PC-3 (cell line): ENCODE results near the gene LIF. TPM values are rescaled to one million over a fixed set of nuclear protein-coding genes. Genes with fewer than 3 reads are reported as not detected.

Experiments used
- ATAC-seq: fragments of 200-7000 bp; cut with Tn5 transposase; 2 replicates; pipeline ENCODE4 v1.9.1; 2020; ENCODE audit warnings: mild to moderate bottlenecking, moderate library complexity
- BruUV-seq: library from RNA; stranded (reverse); fragments of 400-500 nt; replicated peaks from 2 replicates; lab custom pipeline; 2021; lab: Mats Ljungman, UMichigan
- CTCF ChIA-PET: fragments of 300-600 bp; sonication (Branson Sonifier 250); formaldehyde crosslinking; loops from one replicate; lab custom pipeline; 2022; ENCODE audit warnings: antibody characterized with exemption; lab: Charles Lee
- POLR2A ChIA-PET: fragments of 300-600 bp; sonication (Branson Sonifier 250); formaldehyde crosslinking; loops from one replicate; lab custom pipeline; 2022; ENCODE audit warnings: antibody characterized with exemption; ENCODE audit not compliant: unreplicated experiment; lab: Charles Lee
- DNase-seq: peaks from one replicate; pipeline ENCODE4 v3.0.0-alpha.2; 2015
- H2AFZ ChIP-seq: fragments of 300-600 bp; sonication (generic); 2 replicates; pipeline ENCODE4 v1.6.0; 2016; ENCODE audit warnings: antibody characterized with exemption, low read length
- H3F3A ChIP-seq: fragments of 300-600 bp; sonication (generic); one replicate; pipeline ENCODE4 v1.6.0; 2017; ENCODE audit warnings: antibody characterized with exemption, low read length, control low read depth, mild to moderate bottlenecking; ENCODE audit not compliant: unreplicated experiment
- H3K27ac ChIP-seq: fragments of 300-600 bp; sonication (generic); 2 replicates; pipeline ENCODE4 v1.5.1; 2016; ENCODE audit warnings: mild to moderate bottlenecking, low read length
- H3K27me3 ChIP-seq: fragments of 300-600 bp; sonication (generic); 2 replicates; pipeline ENCODE4 v1.6.1; 2016; ENCODE audit warnings: low read length, mixed read lengths
- H3K36me3 ChIP-seq: fragments of 300-600 bp; sonication (generic); 2 replicates; pipeline ENCODE4 v1.6.1; 2016; ENCODE audit warnings: low read depth, mixed run types, low read length, mixed read lengths
- H3K4me1 ChIP-seq: fragments of 300-600 bp; sonication (generic); 2 replicates; pipeline ENCODE4 v1.5.1; 2016; ENCODE audit warnings: low read length; ENCODE audit not compliant: insufficient read depth
- H3K4me2 ChIP-seq: fragments of 300-600 bp; sonication (generic); 2 replicates; pipeline ENCODE4 v1.6.0; 2016; ENCODE audit warnings: low read length
- H3K4me3 ChIP-seq: fragments of 300-600 bp; sonication (generic); 2 replicates; pipeline ENCODE4 v1.5.1; 2016; ENCODE audit warnings: mild to moderate bottlenecking, low read length, mixed read lengths
- H3K79me2 ChIP-seq: fragments of 300-600 bp; sonication (generic); 2 replicates; pipeline ENCODE4 v1.6.1; 2017; ENCODE audit warnings: low read length, mixed read lengths
- H3K9ac ChIP-seq: fragments of 300-600 bp; sonication (generic); 2 replicates; pipeline ENCODE4 v1.6.0; 2016; ENCODE audit warnings: mild to moderate bottlenecking, low read length
- H3K9me2 ChIP-seq: fragments of 300-600 bp; sonication (generic); replicated peaks from 2 replicates; pipeline ENCODE4 v1.6.1; 2016; ENCODE audit warnings: mixed run types, low read length, mixed read lengths
- H3K9me3 ChIP-seq: fragments of 300-600 bp; sonication (generic); 2 replicates; pipeline ENCODE4 v1.6.1; 2016; ENCODE audit warnings: low read length, mixed read lengths
- H4K20me1 ChIP-seq: fragments of 300-600 bp; sonication (generic); 2 replicates; pipeline ENCODE4 v1.6.1; 2016; ENCODE audit warnings: low read length, mixed read lengths
- EZH2 ChIP-seq: fragments of 300-600 bp; sonication (generic); IDR thresholded peaks from one replicate; pipeline ENCODE4 v1.6.1; 2017; ENCODE audit warnings: antibody characterized with exemption, mild to moderate bottlenecking, low read length; ENCODE audit not compliant: unreplicated experiment
- EZH2phosphoT487 ChIP-seq: fragments of 300-600 bp; sonication (generic); IDR thresholded peaks from 2 replicates; pipeline ENCODE4 v1.6.1; 2018; ENCODE audit warnings: mild to moderate bottlenecking, antibody characterized with exemption, low read length, borderline replicate concordance
- intact Hi-C: fragments of 100-400 bp; cut with micrococcal nuclease; formaldehyde crosslinking; loops from 2 replicates; pipeline ENCODE4 v1.9.0; 2023
- total RNA-seq: library from RNA; depleted of rRNA; stranded (reverse); fragments of >200 nt; gene quantifications from 2 replicates; pipeline ENCODE4 v1.2.3, GENCODE V29; 2014
- TF ChIP-seq, protein P1 (sequence below): fragments of 300-600 bp; sonication (generic); conservative IDR thresholded peaks from 2 replicates; pipeline ENCODE4 v1.5.1; 2017; ENCODE audit warnings: antibody characterized with exemption, low read depth, mild to moderate bottlenecking, low read length

The LIF gene
- total RNA-seq, 1 experiment from 2014 or later = 64.1 TPM

DNA sequence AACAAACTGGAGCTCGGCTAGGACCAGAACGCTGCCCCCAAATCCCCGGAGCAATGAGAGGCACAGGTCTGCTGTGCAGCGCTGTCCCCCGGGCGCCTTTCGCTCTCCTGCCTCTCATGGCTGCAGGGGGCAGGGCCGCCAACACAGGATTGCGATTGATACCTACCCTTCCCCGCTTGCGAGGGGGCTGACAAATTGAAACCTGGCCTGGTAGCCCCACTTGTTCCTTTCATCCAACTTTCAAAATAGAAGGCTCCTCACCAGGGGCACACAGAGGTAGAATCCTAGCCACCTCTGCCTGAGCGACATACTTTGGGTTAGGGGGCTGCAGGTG lies 43.4 kb upstream of the LIF start:
- no TSS peak for BruUV-seq
- intact Hi-C loops = loop anchor here (5.0 kb wide), 1 partner anchor 37 kb away; the partner anchor contains the start of gene TBC1D10A
- Histone ChIP-seq H3K4me3 (peak overlapping the region; percentile 79; the same call in 1 of the 2 replicates), H2AFZ (no peak overlapping the region), H3K36me3 (peaks cover 3% of the 10 kb centered on the region; the same call in 1 of the 2 replicates), H3K27ac (no peak overlapping the region), H3K4me2 (peak overlapping the region; percentile 67), H3K9me2 (no peaks in the 10 kb centered on the region), H3K27me3 (no peaks in the 10 kb centered on the region), H3K4me1 (peaks cover 25% of the 10 kb centered on the region), H3K9ac (no peak overlapping the region), H3F3A (no peaks in the 10 kb centered on the region), H4K20me1 (no peaks in the 10 kb centered on the region), H3K9me3 (no peaks in the 10 kb centered on the region), H3K79me2 (0 out of 2 replicates have a peak, but pooled peaks cover 3% of the 10 kb centered on the region)
- ChIA-PET POLR2A (interaction anchor here (0.6 kb wide), 1 partner anchor 37 kb away, joined by 8 read pairs; the partner anchor contains the start of gene TBC1D10A), CTCF (interaction anchor here (1.6 kb wide), 1 partner anchor 97 kb away, joined by 7 read pairs; the partner anchor contains the start of gene RNF215)
- TF ChIP-seq, protein P1, sequence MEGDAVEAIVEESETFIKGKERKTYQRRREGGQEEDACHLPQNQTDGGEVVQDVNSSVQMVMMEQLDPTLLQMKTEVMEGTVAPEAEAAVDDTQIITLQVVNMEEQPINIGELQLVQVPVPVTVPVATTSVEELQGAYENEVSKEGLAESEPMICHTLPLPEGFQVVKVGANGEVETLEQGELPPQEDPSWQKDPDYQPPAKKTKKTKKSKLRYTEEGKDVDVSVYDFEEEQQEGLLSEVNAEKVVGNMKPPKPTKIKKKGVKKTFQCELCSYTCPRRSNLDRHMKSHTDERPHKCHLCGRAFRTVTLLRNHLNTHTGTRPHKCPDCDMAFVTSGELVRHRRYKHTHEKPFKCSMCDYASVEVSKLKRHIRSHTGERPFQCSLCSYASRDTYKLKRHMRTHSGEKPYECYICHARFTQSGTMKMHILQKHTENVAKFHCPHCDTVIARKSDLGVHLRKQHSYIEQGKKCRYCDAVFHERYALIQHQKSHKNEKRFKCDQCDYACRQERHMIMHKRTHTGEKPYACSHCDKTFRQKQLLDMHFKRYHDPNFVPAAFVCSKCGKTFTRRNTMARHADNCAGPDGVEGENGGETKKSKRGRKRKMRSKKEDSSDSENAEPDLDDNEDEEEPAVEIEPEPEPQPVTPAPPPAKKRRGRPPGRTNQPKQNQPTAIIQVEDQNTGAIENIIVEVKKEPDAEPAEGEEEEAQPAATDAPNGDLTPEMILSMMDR = no peak
- TF ChIP-seq EZH2phosphoT487 (no peak), EZH2 (no peak)
- ATAC-seq = no peak
- DNase-seq = no peak

DNA sequence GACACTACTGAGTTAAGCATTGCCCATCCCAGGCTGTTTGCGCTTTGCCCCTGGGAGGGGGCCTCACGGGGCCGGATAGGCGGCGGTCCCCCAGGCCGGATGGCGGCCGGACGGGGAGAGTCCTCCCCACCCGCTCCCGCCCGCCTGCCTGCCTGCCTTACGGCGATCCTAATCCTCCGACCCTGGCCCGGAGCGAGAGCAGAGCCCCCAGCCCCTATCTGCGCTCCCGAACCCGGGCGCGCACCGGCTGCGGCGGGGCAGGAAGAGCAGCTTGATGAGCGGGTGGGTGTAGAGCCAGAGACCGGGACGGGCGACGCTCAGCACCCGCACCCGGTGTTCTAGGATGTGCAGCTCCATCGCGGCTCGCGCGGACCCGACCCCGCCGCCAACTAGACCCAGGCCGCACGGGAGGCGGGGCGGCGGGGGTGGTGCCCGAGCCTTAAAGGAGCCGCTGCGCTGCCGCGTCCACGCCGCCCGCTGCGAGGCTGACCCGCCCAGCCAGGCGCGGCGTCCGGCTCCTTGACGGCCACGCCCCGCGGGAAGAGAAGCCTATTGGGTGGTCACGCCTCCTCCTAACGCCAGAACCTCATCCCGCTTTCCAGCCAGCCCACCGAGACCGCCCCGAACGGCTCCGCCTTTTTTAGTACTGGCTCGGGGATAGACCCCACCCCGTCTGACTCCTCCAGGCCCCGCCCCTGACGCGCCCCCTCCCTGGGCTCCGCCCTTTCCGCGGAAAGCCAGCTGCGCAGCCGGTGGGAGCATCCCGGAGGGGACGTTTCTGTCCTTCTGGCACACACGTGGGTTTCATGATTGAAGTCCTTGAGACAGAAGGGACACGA lies 42.8 kb upstream of the LIF start, which contains the start of gene CASTOR1:
Gene CASTOR1 (minus strand): TSS at position 365 of the 839 bp plus-strand sequence. CDS start 8 bp downstream, at position 357.
- no TSS peak for BruUV-seq
- Histone ChIP-seq H2AFZ (peak within 1 kb of the TSS; percentile 64; the same call in 1 of the 2 replicates), H3K4me3 (peak within 1 kb of the TSS; percentile 79), H3K27me3 (no peaks in the 10 kb centered on the region), H3K79me2 (0 out of 2 replicates have a peak, but pooled peaks cover 3% of the 10 kb centered on the region), H3K9ac (peak within 1 kb of the TSS; percentile 72), H4K20me1 (no peaks in the 10 kb centered on the region), H3K4me1 (peaks cover 25% of the 10 kb centered on the region), H3K4me2 (peak within 1 kb of the TSS; percentile 96), H3K9me2 (no peaks in the 10 kb centered on the region), H3K27ac (peak within 1 kb of the TSS; percentile 37; the same call in 1 of the 2 replicates), H3K36me3 (peaks cover 3% of the 10 kb centered on the region; the same call in 1 of the 2 replicates), H3F3A (no peaks in the 10 kb centered on the region), H3K9me3 (no peaks in the 10 kb centered on the region)
- intact Hi-C loops = loop anchor here (5.0 kb wide), 1 partner anchor 38 kb away; the partner anchor contains the start of gene TBC1D10A
- ChIA-PET POLR2A (interaction anchor here (0.5 to 0.7 kb wide), 3 partner anchors 34 to 473 kb away, joined by 7 to 8 read pairs (median 7); partner anchors contain the start of gene TBC1D10A), CTCF (interaction anchor here (1.6 to 2.2 kb wide), 2 partner anchors 38 to 98 kb away, joined by 7 to 33 read pairs; partner anchors contain the start of genes RNF215 and TBC1D10A)
- TF ChIP-seq EZH2 = no peak
- TF ChIP-seq EZH2phosphoT487 = no peak
- TF ChIP-seq, protein P1 = no peak
- peak; percentile 77 for ATAC-seq
- DNase-seq = peak; percentile 95
